Activated CD4-positive, CD25-positive, alpha-beta regulatory T cell (primary cell): ENCODE measurements around the gene EYA4.

ENCODE experiments used
- DNase-seq, 4 experiments: peaks; one replicate each; lab custom pipeline; 2025; lab: John Stamatoyannopoulos, UW

The EYA4 gene

DNA sequence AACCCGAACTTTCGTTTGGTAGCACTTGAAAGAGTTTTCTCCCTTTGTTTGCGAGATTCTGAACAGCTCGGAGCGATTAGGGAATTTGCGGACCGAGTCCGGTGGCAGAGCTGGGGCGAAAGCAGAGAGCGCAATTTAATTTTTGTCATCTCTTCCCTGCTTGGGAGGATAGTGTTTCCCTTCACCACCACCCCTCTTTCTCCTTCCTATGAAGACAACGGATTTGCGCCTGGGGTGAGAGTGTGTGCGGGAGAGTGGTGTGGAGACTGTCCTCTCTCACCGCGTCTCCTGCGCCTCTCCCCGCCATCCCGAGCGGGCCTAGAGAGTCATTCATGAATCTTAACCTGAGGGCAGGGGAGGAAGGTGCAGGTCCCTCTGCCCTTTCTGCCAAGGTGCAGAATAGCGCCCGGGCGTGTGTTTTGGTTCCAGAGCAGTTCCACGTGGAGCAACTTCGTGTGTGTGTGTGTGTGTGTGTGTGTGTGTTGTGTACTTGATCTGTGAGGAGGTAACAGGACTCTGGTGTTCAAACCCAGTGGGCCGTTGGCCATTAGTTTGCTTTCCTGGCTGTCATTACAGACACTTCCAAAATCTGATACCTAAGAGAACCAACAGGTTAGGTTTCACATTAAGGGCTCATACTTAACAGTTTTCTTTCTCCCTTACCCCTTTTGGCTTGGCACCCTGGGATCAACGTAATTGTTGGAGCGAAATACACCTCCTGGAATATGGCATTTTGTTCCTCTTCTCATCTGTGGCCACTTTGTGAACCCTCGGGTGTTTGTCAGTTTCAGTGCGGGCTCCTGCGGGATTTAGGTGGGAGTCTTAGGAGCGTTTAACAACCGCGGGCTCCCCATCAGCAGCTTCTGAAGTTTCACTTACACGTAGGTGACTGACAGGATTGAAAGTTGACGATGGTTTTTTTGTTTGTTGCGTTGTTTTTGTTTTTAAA is 1.8 kb downstream of the EYA4 start:
- no peak for DNase-seq

DNA sequence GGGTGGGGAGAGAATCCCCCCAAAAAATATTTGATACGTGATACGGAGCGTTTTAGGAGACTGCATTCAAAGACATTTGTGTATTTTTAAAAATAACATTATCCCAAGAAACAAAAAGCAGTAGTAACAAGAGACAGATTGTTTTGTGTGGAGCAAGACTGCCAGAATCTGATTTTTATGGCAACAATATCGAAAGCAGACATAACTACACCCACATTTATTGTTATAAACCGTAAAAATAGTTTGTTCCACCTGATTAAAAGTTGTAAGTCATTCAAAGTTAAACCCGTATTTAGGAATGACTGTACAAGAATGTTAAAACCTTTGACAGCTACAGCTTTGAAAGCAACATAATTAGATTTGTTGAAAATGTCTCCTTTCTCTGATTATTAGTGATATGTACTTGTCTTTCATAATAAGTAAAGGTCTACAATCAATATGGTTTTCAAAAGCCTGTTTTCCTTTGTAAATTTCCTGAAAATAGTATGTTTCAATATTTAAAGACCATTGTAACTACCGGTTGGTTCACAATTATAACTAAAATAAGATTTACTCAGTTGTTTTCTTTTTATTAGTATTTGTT is 2.7 kb downstream of the EYA4 start:
- DNase-seq = no peak

DNA sequence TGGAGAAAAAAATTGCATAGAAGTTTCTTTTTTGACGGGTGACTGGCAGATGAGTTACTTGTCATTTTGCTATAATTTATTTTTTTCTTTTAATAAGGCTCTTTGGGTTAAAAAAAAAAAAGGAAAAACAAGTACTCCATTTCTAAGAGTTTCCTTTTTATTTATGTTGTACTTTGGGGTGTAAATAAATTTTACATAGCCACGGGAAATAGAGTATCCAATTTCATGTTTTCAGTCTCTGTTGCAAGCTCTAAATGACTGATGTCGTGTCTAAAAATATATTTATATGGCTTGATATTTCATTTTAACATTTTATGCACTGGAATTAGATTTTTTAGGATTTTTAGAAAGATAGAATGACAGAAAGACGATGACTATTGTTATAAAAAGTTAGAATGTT is 3.4 kb downstream of the EYA4 start:
- no peak for DNase-seq

GRCh38 chr6:133245007-133245406 is 3.9 kb downstream of the EYA4 start:
- no peak for DNase-seq

GRCh38 chr6:133245422-133245903 is 4.3 kb downstream of the EYA4 start:
- no peak for DNase-seq

- no peak for DNase-seq
Observed at GRCh38 chr6:133247581-133247980, 6.4 kb downstream of the EYA4 start.

DNA sequence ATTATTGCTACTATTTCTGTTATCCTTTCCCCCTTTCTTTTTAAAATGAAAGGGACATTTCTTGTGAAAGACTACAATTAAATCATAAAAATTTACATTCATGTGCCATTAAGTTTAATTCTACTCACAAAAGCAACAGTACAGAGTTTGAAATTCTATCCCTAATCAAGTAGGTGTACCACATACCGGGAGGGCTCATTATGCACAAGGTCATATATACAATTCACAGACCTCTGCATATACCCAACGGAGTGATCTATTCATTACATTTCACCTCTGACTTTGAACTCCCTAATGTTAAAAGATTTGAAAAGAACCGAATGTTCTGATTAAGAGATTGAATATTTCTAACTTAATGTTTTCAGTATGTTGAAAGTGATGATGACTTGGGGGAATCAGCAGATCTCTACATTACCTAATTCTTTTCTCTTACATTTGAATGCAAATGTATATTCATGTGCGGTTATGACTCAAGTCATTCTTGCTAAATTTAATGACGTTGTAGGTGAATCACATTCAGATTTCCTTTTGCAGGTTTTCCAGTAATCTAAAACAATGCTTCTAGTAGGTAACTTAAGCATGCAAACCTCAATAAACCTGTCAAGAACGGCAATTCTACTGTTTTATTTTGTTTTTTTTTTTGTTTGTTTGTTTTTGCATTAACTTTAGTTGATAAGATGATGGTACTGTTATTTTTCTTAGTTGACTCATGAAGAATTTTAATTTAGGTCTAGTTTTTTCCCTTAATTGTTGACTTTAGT is 7.3 kb downstream of the EYA4 start:
- no peak for DNase-seq

GRCh38 chr6:133251688-133252087 is 10.5 kb downstream of the EYA4 start:
- no peak for DNase-seq

DNA sequence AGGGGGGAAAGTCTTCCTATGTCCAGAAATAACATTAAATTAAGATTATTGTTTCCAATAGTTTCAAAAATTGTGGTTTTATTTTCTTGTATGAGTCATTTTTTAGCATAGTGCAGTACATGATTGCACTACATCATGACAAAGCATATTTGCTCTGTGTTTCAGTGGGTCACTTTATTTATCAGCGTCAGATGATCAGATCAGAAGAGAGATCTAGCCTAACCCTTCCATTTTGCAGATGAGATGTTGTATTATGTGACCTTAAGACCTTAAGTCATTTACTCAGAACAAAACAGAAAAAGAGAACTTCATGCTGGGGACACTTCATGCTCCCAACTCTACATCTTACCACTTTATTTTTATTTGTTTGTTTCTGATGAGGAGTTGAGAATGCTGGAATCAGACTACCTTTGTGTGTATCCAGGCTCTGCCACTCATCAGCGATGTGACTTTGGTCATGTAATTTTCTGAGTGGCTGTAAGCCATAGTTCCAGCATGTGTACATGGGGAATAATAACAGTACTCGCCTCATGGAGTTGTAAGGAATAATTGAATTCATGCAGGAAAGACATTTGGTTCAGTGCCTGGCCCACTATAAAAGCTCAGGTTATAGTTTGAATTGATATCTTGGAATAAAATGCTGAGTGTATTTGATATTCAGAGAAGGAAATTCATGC is 13.5 kb downstream of the EYA4 start:
- no peak for DNase-seq

DNA sequence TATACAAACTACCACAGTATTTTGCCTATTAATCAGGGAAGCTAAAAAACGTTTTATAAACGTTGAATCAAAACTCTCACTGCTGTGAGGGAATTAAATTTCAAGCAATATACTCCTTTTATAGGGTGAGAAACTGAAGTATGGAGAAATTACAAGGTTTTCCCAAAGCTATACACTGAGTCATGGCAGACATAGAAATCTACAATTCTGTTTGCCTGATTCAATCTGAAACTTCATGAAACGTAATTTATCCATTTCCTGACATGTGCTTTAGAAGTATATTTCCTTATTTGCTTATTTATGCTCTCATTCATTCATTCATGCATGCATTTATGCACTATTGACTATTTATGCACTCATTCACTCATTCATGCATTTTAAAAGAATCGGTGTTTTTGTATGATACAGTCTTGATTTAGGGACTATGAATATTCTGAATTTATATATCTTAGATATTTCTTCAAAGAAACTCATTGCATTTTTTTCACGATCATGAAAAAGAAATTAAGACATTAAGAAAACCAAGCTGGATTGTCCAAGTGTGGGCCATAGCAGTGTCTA is 16.5 kb downstream of the EYA4 start:
- DNase-seq = no peak

DNA sequence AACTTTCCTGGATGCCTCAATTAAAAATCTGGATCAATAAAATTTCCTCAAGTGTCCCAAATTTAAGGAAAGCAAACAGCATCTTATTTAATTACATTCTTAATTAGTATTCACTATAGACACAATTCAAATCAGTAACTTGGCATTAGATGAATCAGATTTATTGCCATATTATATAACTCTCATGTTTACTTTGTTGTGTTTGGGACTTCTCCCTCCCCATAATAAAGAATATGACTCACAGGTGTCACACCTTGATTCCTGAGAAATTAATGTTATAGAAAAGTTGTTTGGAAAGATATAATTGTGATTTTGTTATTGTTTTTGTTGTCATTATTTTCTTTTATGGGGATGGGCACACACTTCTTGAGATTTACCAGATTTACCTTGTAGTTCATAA is 18.4 kb downstream of the EYA4 start:
- no peak for DNase-seq

- no peak for DNase-seq
Observed at GRCh38 chr6:133262804-133263203, 21.6 kb downstream of the EYA4 start.

GRCh38 chr6:133265066-133265465 is 23.9 kb downstream of the EYA4 start:
- DNase-seq = no peak

DNA sequence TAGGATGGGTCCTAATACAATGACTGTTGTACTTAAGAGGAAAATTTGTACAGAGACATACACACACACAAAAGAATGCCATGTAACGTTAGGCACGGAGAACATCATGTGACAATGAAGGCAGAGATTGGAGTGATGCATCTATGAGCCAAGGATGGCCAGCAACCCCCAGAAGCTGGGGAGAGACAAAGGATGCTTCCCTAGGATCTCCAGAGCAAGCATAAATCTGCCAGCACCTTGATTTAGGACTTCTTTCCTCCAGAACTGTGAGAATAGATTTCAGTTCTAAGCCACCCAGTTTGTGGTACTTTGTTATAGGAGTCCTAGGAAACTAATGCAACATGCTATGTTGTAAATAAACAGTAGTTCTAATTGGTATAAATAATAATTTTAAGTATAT is 25.0 kb downstream of the EYA4 start:
- no peak for DNase-seq

DNA sequence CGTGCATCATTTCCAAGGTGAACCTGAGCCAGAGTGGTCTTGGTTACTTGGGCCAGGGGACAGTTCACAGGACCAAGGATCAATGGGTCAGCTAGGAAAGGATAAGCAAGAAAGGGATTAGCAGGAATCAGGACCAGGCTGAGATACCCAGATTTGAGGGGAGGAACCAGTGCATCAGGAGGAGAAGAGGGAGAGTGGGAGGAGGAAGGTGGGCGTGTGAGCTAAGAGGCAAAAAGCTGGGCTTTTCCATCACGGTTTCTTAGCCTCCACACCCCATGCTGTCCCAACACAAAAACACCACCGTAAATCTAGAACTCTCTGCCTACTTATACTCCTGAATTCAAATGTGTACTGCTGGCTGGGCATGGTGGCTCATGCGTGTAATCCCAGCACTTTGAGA is 27.5 kb downstream of the EYA4 start:
- no peak for DNase-seq

- DNase-seq = no peak
Observed at GRCh38 chr6:133274813-133275212, 33.7 kb downstream of the EYA4 start.

GRCh38 chr6:133275213-133275612 is 34.1 kb downstream of the EYA4 start:
- DNase-seq = no peak

GRCh38 chr6:133277228-133277899 is 36.2 kb downstream of the EYA4 start:
- no peak for DNase-seq

DNA sequence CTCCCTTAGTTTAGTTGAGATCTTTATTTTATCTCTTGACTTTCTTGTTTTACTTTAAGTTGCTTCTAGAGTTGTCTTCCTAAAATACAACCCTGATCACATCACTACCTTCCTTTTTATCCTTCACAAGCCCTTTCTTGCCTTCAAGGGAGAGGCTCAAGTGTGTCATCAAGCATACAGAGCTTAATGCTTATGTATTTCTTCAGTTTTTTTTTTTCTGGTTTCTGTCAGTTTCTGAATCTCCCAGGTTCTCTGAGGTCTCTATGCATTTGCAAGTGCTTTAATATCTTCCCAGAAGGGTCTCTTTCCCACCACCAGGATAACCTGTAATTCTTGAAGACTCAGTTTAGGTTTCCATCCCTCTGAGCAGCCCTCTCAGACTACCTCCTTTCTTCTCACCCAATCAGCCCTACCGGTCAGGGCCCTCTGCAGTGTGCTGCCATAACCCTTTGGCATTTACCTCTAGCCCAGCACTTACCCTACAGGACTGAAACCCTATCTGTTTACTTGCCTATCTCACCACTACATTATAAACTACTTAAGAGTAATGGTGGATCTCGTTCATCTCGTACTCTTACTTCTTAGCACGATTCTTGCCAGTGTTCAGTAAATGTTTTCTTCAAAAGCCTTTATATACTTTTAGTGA is 36.9 kb downstream of the EYA4 start:
- no peak for DNase-seq

GRCh38 chr6:133286765-133287164 is 45.6 kb downstream of the EYA4 start:
- DNase-seq = no peak

DNA sequence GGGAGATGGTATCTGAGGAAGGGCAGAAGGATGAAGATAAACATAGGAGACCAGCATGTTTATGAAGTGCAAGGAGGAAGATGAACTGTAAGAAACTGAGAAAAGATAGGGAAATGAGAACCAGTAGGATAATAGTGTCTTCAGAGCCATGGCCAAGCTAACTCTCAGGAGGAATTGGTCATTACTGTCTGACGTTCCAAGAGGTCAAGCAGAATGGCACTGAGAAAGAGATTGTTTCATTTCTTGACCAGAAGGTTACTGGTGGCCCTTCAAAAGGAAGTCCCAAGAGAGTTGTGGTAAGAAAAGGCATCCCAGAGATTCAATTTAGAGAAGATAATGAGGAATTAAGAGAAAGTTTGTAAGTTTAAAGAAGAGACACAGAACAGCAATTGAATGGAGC is 47.5 kb downstream of the EYA4 start:
- no peak for DNase-seq
